Effector CD4-positive, alpha-beta T cell (primary cell): ENCODE measurements around the gene PHLPP2.

Source experiments
- DNase-seq: peaks from one replicate; pipeline ENCODE4 v3.0.0-alpha.2; 2020
- total RNA-seq: gene quantifications from one replicate; lab custom pipeline; 2026; lab: John Stamatoyannopoulos, UW

PHLPP2 gene, protein sequence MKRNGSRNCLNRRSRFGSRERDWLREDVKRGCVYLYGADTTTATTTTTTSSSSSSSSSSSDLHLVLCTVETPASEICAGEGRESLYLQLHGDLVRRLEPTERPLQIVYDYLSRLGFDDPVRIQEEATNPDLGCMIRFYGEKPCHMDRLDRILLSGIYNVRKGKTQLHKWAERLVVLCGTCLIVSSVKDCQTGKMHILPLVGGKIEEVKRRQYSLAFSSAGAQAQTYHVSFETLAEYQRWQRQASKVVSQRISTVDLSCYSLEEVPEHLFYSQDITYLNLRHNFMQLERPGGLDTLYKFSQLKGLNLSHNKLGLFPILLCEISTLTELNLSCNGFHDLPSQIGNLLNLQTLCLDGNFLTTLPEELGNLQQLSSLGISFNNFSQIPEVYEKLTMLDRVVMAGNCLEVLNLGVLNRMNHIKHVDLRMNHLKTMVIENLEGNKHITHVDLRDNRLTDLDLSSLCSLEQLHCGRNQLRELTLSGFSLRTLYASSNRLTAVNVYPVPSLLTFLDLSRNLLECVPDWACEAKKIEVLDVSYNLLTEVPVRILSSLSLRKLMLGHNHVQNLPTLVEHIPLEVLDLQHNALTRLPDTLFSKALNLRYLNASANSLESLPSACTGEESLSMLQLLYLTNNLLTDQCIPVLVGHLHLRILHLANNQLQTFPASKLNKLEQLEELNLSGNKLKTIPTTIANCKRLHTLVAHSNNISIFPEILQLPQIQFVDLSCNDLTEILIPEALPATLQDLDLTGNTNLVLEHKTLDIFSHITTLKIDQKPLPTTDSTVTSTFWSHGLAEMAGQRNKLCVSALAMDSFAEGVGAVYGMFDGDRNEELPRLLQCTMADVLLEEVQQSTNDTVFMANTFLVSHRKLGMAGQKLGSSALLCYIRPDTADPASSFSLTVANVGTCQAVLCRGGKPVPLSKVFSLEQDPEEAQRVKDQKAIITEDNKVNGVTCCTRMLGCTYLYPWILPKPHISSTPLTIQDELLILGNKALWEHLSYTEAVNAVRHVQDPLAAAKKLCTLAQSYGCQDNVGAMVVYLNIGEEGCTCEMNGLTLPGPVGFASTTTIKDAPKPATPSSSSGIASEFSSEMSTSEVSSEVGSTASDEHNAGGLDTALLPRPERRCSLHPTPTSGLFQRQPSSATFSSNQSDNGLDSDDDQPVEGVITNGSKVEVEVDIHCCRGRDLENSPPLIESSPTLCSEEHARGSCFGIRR (N-terminal part only)
- total RNA-seq: 31.3 reads per million, percentile 57 among the genes with 10 or more reads in this experiment

DNA sequence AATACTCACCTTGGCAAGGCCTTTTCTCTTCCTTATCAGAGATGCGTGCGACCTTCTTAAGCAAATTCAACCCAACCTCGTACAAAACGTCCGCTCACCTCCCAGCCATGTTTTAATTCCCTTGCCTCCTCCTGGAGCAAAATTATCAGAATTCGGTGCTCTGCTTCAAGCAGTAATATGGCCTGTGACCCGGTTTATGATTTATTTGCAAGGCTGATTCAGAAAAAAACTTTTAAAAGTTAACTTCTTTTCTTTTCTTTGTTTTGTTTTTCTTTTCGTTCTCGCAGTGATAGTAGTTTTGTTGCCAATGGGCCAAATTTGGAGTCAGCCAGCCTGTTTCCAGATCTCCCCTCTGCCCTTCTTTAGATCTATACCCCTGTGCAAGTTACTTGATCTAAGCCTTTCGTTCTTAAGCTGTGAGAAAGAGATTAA is at the start of gene PHLPP2:
Gene PHLPP2 (minus strand): TSS at position 382 of the 432 bp plus-strand sequence. CDS start 9,906 bp downstream, outside the sequence.
- no peak for DNase-seq

DNA sequence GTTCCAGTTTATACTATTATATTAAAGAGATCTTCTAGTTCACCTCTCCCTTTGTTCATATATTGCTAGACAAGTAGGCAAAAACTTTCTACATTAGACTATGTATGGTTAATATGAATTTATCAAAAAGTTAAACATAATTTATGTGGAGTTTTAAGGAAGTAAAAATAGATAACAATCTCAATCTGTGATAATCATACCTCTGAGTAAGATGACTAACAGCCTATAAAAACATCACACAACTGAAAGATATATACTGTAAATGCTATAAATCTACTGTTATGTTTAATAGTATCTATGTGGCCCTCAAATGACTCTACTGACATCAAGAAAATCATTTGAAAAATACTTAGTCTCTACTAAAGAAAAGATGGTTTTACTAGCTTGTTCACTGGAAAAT is 47.1 kb upstream of the PHLPP2 start:
- DNase-seq: no peak

DNA sequence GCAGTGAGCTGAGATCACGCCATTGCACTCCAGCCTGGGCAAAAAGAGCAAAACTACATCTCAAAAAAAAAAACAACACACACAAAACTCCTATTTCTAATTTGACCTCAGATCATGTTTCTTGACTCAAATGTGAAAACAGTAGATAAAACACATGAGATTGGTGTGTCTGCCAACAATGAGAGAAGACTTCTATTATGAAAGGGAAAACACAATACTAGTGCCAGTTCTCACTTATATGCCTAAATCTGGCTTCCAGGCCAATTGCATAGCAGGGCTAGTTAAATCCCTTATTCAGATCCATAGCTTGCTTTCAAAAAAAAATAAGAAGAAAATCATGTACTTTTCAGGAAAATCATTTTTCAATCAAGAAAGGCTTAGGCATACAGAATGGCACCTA is 44.7 kb upstream of the PHLPP2 start:
- DNase-seq: no peak

DNA sequence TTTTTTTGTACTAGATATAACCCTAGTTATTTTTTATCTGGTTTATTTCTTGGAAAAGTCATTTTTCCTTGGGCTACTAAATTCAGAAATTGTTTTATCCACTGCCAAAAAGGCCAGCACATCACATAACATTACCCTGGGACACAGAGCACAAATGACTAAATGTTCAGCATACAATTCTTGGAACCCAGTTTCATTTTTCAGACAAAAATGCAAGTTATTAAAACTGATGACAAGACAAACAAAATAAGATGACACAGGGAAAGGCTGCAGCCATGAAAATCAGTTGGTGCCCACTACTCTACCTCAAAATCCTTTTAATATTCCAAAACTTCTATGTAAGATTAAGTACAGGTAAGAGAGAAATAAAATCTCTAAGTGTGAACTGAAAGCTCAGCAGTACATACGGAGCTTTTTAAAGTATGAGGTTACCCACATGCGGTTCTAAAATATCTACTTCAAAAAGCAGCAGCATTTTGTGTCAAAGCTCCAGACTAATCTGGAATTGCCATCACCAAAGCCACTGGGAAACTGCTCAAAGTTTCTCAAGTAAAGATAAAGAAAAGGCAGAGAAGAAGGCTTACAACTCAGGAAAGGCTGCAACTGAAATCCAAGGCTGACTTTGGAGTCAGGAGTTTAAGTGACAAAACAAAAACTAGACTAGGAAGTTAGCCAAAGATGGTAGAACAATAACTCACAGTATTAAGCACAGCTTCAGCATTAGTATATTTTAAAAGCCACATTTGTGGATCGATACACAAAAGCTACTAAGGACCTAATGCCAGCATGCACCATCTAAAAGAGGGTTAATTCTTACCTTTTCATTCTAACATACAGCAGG is 42.8 kb upstream of the PHLPP2 start:
- DNase-seq: no peak

DNA sequence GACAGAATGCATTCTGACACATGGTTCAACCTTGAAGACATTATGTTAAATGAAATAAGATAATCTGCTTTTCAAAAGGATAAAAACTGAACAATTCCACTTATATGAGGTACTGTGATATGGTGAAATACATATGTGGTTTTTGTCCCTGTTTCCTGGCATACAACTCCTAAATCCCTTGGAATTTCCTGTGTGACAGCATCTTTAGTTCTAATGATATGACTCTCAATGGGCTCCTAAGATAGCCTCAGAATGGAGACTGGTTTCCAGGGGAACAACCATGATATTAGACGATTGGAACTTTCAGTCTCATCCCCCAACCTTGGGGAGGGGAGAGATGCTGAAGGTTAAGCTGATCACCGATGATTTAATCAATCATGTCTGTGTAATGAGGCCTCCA is 37.7 kb upstream of the PHLPP2 start:
- no peak for DNase-seq

DNA sequence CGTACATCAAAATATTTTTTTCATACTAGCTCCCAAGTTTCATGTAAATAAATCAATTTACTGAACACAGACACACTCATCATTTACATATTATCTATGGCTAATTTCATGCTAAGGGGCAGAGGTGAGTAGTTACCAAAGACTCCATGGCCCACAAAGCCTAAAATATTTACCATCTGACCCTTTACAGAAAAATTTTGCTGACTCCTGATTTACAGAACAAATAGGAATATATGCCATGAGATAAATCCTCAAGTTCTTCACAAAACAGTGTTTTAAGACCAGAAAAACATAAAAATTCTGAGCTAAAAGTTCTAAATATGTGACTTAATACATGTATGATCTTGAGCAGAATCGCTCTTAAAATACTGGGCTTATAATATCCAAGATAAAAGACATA is 36.6 kb upstream of the PHLPP2 start:
- DNase-seq: no peak

DNA sequence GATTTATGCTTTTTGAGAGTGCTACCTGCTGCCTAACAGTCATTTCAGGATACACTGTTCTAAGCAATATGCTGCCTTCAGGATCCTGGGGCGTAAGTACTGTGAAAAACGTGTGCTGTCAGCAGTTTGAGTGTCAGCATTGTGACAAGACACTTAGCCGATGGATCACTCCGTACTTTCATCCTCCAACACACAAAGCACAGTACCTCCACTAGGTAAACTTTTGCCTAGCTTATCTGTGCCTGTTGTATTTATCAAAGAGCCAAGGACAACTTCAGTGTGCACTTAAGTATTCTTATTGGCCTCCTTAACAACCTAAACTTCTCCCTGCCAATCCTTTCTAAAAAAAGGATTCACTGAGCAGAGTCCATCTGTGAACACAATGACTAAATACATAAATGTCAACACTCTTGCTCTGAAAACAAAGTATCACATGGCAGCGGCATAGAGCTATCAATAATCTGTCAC is 33.8 kb upstream of the PHLPP2 start:
- no peak for DNase-seq

DNA sequence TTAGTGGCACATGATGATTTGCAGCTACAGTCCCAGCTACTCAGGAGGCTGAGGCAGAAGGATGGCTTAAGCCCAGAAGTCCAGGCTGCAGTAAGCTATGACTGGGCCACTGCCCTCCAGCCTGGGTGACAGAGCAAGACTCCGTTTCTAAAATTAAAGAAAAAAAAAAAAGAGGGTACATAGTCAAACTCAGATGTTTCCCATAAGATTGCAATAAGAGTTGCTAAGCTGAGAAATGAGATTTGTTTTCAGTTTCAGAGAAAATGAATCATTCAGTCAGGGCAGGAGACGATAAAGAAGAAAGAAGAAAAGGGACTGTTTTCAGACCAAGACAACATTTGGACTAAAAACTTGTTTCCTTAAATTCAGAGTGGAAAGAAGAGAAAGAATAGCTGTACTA is 30.2 kb upstream of the PHLPP2 start:
- DNase-seq: no peak

DNA sequence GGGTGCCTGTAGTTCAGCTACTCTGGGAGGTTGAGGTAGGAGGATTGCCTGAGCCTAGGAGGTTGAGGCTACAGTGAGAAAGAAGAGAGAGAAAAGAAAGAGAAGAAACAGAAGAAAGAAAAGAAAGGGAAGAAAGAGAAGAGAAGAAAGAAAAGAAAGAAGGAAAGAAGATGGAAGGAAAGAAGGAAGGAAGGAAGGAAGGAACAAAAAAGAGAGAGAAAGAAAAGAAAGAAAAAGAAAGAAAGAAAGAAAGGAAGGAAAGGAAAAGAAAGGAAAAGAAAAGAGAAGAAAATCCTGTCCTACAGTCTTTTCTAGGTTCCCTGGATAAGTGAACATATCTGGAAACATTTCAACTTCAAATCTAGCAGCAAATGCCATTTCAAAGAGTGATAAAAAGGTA is 29.6 kb upstream of the PHLPP2 start:
- DNase-seq: no peak

DNA sequence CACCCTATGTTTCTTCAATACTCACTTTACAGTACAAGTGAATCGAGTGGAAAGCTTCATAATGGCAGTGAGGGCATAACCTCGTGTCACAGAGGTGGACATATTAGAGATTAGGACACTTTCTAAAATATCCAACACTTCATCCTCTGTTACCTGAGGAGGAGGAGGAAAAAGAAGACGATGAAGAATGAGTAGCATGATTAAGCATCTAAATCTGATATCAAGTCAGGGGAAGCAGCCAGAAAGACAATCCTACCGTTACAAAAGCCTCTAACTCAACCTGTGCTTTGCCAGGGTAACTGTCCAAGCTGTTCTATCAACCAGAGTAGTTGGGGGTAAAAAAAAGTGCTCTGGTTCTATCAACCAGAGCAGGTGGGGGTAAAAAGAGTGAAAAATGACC is 23.7 kb upstream of the PHLPP2 start:
- no peak for DNase-seq

DNA sequence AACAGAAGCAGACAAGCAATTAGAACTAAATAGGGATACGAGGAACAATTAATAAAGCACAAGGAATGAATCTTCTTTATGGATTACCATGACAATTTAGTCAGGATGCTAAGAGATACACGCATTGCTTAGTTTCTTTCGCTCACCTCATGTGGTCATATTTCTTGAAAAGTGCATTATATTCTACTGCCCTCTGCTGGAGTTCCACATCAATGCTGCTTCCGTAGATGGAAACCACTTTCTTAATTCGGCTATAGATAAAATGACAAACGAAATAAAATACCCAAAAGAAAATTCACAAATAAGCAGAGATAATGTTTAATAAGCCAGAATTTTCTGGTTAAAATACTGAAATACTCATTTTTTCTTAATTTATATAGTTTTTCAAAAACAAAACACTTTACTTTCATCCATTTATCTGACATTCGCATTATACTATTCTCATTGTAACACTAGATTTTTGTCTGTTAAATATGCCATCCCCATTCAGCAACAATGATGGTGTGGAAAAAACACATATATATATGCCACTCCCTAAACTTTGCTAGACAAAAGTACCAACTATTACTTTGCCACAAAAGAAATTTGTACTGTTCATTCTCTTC is 22.0 kb upstream of the PHLPP2 start:
- DNase-seq: peak; percentile 16

DNA sequence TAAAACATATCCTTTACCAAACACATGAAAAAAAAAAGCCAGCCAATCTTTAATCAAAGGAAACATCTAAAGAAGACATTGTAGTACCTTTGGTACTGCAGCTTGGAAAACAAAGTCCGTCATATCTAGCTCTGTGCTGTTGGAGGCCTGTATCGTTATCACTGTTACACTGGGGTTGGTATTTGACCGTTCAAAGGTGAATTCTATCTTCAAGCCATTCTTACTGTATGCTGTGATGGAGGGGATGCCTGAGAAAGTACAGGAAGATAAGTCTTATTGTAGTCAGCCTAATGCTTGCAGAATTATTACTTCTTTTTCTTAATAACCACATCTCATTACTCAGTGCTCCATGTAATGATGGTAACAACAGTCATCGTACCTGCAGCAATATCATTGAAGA is 14.4 kb upstream of the PHLPP2 start:
- DNase-seq: no peak

DNA sequence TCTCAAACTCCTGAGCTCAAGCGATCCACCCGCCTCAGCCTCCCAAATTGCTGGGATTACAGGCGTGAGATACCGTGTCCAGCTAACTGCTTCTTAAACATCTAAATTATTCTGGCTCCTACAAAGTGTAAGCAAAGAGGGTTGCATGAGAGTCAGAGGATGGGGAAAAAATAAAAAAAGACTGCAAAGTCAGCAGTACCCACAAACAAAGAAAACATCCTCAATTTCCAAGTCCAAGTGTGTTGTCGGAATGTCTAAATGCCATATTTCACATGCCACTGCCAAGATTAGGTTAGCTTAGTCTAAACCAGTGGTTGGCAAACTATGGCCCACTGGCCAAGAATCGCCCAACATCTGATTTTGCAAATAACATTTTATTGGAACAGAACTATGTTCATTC is 13.0 kb upstream of the PHLPP2 start:
- DNase-seq: no peak

DNA sequence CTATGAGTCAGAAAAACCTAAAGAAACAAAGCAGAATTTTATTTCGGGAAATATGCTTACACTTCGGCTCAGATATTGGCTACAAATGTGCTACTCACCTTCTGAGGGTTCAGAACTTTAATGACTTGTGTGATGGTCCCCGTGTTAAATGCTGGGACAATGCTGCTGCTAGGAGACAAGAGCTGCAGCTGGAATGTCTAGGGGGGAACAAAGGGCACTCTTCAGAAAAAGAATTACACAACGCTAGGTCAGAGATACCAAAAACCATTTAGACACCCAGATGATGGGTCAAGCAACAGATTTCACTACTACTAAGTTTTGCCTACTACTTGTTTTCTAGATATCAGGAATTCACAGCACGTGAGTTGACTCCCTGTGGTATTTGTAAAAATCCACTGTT is 10.0 kb upstream of the PHLPP2 start:
- no peak for DNase-seq

DNA sequence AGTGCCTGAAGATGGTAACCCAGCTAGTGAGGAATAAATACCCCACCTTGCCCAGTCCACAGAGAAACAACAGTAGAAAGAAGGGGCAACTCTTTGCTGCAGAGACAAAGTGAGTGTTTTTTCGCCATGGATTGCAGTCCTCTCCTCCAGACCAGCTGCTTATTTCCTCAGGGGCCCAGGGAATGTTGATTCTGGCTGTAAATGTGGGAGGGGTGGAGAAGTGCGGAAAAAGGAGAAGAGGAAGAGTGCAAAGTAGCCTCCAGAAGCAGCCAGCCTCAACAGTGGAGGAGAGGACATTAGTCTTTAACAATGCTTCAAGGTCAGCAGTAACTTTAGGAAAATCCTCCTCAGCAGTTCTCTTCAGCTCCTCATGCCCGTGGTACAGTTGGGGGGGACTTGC is 8.1 kb upstream of the PHLPP2 start:
- no peak for DNase-seq

DNA sequence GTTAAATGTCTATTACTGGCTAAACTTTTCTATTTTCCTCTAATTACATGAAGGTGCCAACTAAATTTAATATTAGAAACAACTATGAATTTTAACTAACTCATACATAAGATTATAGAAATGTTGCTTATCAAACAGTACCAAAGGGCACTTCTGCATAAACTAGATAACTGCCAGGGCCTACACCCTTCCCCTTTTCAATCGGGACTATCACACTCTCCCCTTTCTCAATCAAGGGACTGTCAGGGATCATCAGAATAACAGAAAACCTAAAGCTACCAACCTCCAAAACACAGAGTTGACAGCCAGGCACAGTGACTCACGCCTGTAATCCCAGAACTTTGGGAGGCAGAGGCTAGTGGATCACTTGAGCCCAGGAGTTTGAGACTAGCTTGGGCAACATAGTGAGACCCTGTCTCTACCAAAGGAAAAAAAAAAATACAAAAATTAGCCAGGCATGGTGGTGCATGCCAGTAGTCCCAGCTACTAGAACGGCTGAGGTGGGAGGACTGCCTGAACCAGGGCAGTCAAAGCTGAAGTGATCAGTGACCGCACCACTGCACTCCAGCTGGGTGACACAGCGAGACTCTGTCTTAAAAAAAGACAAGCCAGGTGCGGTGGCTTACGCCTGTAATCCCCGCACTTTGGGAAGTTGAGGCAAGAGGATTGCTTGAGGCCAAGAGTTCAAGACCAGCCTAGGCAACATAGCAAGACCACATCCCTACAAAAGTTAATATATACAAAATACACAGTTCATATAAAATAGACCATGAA is 3.2 kb upstream of the PHLPP2 start:
- no peak for DNase-seq

DNA sequence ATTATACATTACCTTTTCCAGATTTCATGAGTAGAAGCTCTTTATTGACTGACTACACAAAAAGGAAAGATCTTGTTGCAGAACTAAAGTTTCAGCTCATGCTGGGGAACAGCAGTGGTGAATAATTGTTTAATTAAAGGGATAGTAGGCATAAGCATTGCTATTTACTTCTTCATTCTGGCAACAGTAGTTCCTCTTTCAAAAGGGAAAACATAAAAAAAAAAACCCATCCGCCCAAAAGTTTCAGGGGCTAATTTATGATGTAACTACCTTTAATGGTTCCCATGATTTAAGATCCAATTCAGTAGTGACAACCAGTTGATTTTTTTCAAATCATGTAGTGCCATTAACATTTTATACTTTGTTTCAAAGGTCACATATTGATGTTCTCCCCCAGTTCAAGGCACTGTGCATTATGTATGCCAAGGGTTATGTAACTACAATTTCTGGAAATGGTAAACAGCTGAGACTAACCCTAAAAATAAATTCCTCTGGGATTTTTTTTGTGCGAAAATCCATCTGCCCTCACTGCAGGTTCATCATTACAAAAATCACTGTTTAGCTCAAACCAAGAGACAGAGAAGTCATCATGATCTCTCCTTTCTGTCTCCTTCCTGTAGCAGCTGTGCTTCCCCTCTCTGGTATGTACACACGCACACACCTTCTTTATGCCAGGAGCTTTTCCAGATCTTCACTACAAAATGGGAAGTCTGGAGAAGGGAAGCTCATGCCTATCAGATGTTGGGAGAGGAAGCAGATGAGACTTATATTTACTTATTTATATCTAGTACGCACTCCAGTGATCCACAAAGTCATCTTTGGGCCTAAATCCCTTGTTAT is 2.2 kb upstream of the PHLPP2 start:
- DNase-seq: no peak

DNA sequence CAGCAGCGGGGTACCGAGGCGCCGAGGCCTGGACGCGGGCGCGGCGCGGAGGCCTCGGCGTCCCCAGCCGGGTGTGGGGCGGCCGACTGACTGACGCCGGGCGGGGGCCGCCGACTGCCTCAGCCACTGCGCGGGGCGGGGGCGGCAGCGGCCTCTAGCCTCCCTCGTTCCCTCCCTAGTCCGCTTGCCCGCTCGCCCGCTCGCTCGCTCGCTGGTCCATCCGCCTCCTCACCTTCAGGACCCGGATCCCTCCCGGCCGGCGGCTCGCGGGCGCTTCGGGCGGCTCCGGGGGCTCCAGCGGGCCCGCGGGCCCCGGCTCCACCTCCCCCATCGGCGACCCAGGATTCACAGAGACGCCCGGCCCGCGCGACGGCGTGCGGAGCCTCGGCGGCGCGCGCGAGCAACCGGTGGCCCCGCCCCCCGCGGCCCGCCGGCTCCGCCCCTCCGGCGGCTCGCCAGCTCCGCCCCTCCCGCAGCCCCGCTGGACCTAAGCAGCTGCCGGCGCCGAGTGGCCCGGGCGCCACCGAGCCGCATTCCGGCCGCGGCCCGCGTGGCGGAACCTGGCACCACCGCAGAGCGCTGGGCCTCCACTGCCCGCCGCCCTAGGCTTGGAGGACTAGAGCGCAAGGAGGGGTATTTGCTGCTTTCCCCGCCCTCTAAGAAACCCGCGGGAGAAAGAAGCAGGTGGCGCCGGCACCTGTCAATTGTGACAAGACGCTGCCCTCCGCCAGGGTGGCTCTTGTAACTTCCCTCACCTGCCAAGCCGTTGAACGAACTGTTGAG is 773 bp downstream of the PHLPP2 start:
- DNase-seq: peak; percentile 71
